HL-60 (cell line): ENCODE results near the gene CAV1.

Experiments
- CTCF ChIP-seq: IDR thresholded peaks from one replicate; pipeline ENCODE4 v1.5.1; 2011; ENCODE audit warnings: low read length, control low read depth, inconsistent platforms; ENCODE audit not compliant: insufficient read depth
- GABPA ChIP-seq: IDR thresholded peaks from 2 replicates; pipeline ENCODE4 v1.6.1; 2012; ENCODE audit warnings: low read depth
- POLR2AphosphoS5 ChIP-seq: IDR thresholded peaks from 2 replicates; pipeline ENCODE4 v1.6.1; 2012; ENCODE audit warnings: low read depth
- SPI1 ChIP-seq: IDR thresholded peaks from 2 replicates; pipeline ENCODE4 v1.6.1; 2012; ENCODE audit warnings: low read depth, mild to moderate bottlenecking, borderline replicate concordance
- TF ChIP-seq, protein P1 (sequence below): IDR thresholded peaks from 2 replicates; pipeline ENCODE4 v1.6.1; 2012; ENCODE audit warnings: low read depth; ENCODE audit not compliant: insufficient replicate concordance

DNA sequence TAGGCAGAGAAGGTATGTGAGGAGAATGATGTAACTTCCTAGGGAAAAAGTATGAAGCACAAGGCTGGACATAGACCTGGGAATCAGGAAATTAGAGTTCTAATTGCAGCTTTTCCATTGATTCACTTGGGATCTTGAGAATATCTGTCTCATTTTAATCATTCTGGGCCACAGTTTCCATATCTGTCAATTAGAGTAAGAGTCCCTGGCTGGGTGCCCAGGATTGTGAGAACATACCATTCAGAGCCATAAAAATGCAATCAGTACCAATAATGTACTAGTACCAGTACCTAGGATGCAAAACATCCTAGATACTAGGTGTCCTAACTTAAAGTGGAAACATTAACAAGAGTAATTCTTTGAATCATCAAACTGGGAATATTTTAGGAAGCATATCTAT is 29.6 kb downstream of the CAV1 start:
- TF ChIP-seq CTCF (no peak), GABPA (no peak), POLR2AphosphoS5 (no peak), SPI1 (no peak)
- TF ChIP-seq, protein P1, sequence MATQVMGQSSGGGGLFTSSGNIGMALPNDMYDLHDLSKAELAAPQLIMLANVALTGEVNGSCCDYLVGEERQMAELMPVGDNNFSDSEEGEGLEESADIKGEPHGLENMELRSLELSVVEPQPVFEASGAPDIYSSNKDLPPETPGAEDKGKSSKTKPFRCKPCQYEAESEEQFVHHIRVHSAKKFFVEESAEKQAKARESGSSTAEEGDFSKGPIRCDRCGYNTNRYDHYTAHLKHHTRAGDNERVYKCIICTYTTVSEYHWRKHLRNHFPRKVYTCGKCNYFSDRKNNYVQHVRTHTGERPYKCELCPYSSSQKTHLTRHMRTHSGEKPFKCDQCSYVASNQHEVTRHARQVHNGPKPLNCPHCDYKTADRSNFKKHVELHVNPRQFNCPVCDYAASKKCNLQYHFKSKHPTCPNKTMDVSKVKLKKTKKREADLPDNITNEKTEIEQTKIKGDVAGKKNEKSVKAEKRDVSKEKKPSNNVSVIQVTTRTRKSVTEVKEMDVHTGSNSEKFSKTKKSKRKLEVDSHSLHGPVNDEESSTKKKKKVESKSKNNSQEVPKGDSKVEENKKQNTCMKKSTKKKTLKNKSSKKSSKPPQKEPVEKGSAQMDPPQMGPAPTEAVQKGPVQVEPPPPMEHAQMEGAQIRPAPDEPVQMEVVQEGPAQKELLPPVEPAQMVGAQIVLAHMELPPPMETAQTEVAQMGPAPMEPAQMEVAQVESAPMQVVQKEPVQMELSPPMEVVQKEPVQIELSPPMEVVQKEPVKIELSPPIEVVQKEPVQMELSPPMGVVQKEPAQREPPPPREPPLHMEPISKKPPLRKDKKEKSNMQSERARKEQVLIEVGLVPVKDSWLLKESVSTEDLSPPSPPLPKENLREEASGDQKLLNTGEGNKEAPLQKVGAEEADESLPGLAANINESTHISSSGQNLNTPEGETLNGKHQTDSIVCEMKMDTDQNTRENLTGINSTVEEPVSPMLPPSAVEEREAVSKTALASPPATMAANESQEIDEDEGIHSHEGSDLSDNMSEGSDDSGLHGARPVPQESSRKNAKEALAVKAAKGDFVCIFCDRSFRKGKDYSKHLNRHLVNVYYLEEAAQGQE, result no peak
